ENCODE results near the gene NINJ2. TPM values are rescaled to one million over a fixed set of nuclear protein-coding genes. Genes with fewer than 3 reads are reported as not detected.

NINJ2 gene
- polyA plus RNA-seq, 1 of the 3 experiments (the other 2 are of a cell fraction): 0.07 TPM

DNA sequence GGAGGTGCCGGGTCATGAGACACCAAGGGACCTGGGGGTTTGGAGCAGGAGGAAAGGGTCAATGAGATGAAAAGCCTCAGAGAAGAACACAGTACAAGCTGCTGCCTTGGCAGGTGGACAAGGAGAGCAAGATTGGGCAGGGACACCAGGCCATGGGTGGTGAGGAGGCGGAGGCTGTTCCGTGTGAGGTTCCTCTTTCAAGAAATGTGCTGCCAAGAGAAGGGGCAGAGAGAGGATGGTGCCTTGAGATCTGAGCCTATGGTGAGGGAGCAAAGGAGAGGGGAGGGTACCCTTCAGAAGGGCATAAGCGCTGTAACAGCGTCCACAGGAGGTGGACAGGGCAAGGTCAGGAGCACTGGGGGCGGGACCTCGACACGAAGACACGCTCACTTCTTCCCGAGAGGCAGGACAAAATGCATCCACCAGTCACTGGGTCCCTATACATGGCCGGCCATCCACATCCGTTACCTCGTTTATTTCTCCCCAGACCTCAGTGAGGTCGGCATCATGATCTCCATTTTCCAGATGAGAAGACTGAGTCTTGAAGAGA, 103.3 kb downstream of the NINJ2 start:
- no peaks in the 10 kb centered on the region; the same call in 1 of the 2 replicates for H3K27me3 ChIP-seq (ENCODE audit: insufficient read depth)
- no peaks in the 10 kb centered on the region for H3K9me2 ChIP-seq
- H3K9ac ChIP-seq: no peak overlapping the region
- DNase-seq: no peak
- peaks cover 0 to 16% of the 10 kb centered on the region in 2 experiments; a peak in 1 of 4 replicates for H3K4me1 ChIP-seq (ENCODE audit: control insufficient read depth in 1 of 2, insufficient read depth in 2 of 2, low read depth in 1 of 2, low read length in 1 of 2)
- no peak overlapping the region for H2AFZ ChIP-seq (ENCODE audit: low read depth)
- H3K36me3 ChIP-seq (replicated peaks in 1 of 2; ENCODE audit: control insufficient read depth in 1 of 2, insufficient read depth in 2 of 2, low read length in 1 of 2): no peaks in the 10 kb centered on the region
- no peaks in the 10 kb centered on the region for H3K79me2 ChIP-seq (ENCODE audit: insufficient read depth)
- 75% methylated on average over 14 of the region's 14 CpGs for WGBS (ENCODE audit: low lambda C conversion rate)
- no peak for TF ChIP-seq RAD21 (IDR thresholded peaks at IDR 0.05; ENCODE audit: low read length)
- TF ChIP-seq NFIC (IDR thresholded peaks at IDR 0.05; ENCODE audit: borderline replicate concordance): no peak
- TF ChIP-seq, protein P1, sequence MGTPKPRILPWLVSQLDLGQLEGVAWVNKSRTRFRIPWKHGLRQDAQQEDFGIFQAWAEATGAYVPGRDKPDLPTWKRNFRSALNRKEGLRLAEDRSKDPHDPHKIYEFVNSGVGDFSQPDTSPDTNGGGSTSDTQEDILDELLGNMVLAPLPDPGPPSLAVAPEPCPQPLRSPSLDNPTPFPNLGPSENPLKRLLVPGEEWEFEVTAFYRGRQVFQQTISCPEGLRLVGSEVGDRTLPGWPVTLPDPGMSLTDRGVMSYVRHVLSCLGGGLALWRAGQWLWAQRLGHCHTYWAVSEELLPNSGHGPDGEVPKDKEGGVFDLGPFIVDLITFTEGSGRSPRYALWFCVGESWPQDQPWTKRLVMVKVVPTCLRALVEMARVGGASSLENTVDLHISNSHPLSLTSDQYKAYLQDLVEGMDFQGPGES (IDR thresholded peaks at IDR 0.05; ENCODE audit: low read depth, low read length): no peak
- TF ChIP-seq TAF1 (IDR thresholded peaks at IDR 0.05; ENCODE audit: borderline replicate concordance, low read depth, low read length): no peak
- no peak for TF ChIP-seq TCF12 (IDR thresholded peaks at IDR 0.05)
- no peak for TF ChIP-seq RCOR1 (IDR thresholded peaks at IDR 0.05; ENCODE audit: low read length)
- TF ChIP-seq, protein P2, sequence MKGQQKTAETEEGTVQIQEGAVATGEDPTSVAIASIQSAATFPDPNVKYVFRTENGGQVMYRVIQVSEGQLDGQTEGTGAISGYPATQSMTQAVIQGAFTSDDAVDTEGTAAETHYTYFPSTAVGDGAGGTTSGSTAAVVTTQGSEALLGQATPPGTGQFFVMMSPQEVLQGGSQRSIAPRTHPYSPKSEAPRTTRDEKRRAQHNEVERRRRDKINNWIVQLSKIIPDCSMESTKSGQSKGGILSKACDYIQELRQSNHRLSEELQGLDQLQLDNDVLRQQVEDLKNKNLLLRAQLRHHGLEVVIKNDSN (IDR thresholded peaks at IDR 0.05; ENCODE audit: borderline replicate concordance, low read depth): no peak
- TF ChIP-seq, protein P3, sequence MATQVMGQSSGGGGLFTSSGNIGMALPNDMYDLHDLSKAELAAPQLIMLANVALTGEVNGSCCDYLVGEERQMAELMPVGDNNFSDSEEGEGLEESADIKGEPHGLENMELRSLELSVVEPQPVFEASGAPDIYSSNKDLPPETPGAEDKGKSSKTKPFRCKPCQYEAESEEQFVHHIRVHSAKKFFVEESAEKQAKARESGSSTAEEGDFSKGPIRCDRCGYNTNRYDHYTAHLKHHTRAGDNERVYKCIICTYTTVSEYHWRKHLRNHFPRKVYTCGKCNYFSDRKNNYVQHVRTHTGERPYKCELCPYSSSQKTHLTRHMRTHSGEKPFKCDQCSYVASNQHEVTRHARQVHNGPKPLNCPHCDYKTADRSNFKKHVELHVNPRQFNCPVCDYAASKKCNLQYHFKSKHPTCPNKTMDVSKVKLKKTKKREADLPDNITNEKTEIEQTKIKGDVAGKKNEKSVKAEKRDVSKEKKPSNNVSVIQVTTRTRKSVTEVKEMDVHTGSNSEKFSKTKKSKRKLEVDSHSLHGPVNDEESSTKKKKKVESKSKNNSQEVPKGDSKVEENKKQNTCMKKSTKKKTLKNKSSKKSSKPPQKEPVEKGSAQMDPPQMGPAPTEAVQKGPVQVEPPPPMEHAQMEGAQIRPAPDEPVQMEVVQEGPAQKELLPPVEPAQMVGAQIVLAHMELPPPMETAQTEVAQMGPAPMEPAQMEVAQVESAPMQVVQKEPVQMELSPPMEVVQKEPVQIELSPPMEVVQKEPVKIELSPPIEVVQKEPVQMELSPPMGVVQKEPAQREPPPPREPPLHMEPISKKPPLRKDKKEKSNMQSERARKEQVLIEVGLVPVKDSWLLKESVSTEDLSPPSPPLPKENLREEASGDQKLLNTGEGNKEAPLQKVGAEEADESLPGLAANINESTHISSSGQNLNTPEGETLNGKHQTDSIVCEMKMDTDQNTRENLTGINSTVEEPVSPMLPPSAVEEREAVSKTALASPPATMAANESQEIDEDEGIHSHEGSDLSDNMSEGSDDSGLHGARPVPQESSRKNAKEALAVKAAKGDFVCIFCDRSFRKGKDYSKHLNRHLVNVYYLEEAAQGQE (IDR thresholded peaks at IDR 0.05; ENCODE audit: low read depth, low read length): no peak
- TF ChIP-seq SMC3 (IDR thresholded peaks at IDR 0.05; ENCODE audit: low read depth, low read length): no peak
- no peak for TF ChIP-seq YY1 (IDR thresholded peaks at IDR 0.05; ENCODE audit: low read depth)
- TF ChIP-seq ELF1 (IDR thresholded peaks at IDR 0.05): no peak
- ChIA-PET CTCF (interaction anchor here (1.0 to 8.7 kb wide), 5 partner anchors 10 to 254 kb away, joined by 3 to 52 read pairs (median 10); no protein-coding TSS in a partner anchor), POLR2A (no interaction called here)
- H3K27ac ChIP-seq (ENCODE audit: low read depth in 2 of 2, low read length in 1 of 2): no peak overlapping the region
- H3F3A ChIP-seq (replicated peaks; ENCODE audit: insufficient read depth): no peaks in the 10 kb centered on the region
- no peak overlapping the region for H3K4me2 ChIP-seq
- H3K9me3 ChIP-seq: no peaks in the 10 kb centered on the region
- no peaks in the 10 kb centered on the region for H4K20me1 ChIP-seq (ENCODE audit: insufficient read depth)
- no peak overlapping the region for H3K4me3 ChIP-seq (ENCODE audit: low read depth in 2 of 2, low read length in 1 of 2)
